Sciatic nerve (tissue), 2 donors: Measurements from ENCODE around the gene SERINC4. TPM values are rescaled to one million over a fixed set of nuclear protein-coding genes. Genes with fewer than 3 reads are reported as not detected.

ENCODE experiments used
- ATAC-seq: fragments of 200-7000 bp; cut with Tn5 transposase; one replicate; pipeline ENCODE4 v1.9.1; 2020; ENCODE audit warnings: mild to moderate bottlenecking, moderate library complexity
- DNase-seq: peaks from one replicate; pipeline ENCODE4 v3.0.0-alpha.2; 2020; ENCODE audit warnings: low spot score
- intact Hi-C: fragments of 100-400 bp; cut with DNase I; formaldehyde crosslinking; loops from one replicate; pipeline ENCODE4 v1.14.2; 2022
- total RNA-seq: library from RNA; stranded (reverse); fragmentation: NEBNext Ultra II Directional; extraction: Animal tissue kit (Norgen Biotek cat#: 25700); gene quantifications from one replicate; pipeline ENCODE4 v1.2.1, GENCODE V29; 2021
- donor health status: DM: no; HTN: no; CAD: no.
- donor health status: DM: no; HTN: no; CAD: no.

Gene SERINC4
- total RNA-seq, 1 donor from 2014 or later = 0.31 TPM

DNA sequence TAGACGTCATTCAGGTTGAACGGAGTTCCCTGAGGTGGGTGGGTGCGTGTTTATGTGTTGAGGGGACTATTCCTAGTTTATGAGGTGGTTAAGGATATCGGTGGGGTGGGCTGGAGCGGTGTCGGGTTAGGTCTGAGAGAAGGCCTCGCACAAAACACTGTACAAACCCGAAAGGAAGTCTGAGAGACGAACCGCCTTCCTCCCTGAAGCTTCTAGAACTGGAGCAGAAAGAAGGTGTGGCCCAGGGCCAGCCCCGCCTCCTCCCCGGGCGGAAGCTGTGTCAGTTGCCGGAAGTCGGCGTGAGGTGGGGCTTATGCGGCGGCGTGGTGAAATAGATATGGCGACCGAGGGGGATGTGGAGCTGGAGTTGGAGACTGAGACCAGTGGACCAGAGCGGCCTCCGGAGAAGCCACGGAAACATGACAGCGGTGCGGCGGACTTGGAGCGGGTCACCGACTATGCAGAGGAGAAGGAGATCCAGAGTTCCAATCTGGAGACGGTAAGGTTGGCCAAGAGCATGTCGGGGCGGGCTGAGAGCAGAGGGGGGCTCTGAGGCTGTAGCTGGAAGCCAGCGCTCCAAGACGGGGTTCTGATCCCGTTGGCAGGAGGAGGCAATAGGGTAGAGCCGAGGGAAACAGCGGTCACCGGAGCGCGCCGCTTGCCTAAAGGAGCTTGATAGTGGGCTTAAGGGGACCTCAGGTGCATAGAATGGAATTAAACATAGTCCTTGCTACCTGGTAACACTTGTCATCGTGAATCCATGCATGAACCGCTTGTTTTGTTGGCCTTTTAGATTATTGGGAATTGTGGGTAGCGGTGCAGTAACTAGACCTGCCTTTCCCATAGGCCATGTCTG lies 494 bp upstream of the SERINC4 start, which contains the start of gene HYPK:
Gene HYPK, plus strand, starts transcription at position 314 of the 856 bp plus-strand sequence. Its CDS starts 24 bp downstream, at position 338.
- intact Hi-C loops = no loop called here
- DNase-seq (peak; percentile 96), ATAC-seq (peak; percentile 97)

DNA sequence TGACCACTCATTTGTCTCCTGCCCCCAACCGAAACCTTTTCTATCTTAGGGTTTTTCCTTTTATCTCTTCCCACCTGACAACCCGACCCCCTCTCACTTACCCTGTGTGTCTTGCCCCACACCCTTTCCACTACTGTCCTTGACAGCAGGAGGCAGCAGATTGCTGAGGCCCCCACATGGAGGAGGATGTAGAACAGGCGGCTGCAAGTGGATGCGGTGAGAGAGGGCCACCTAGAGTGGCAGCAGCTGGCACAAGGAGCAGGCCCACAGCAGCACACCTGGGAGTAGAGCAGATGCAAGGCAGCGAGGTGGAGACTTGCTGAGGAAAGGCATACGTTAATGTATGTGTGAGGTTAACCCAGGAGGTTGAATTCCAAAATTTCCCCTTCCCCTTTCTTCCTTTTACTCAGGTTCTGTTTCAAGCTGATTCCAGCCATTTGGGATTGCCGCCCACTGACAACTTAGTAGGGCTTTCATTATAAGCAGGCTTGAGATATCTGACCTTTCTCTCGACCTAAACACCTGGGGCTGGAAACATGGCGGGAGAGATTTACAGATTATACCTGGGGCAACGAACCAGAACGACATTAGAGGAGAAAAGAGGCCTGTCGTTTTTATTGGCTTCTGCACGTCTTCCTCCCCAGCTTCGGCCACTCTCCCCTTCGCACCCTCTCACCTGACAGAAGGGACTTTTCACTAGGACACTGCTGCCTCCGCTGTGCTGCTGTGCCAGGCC lies 643 bp downstream of the SERINC4 start:
- intact Hi-C loops = no loop called here
- ATAC-seq (no peak), DNase-seq (no peak)

DNA sequence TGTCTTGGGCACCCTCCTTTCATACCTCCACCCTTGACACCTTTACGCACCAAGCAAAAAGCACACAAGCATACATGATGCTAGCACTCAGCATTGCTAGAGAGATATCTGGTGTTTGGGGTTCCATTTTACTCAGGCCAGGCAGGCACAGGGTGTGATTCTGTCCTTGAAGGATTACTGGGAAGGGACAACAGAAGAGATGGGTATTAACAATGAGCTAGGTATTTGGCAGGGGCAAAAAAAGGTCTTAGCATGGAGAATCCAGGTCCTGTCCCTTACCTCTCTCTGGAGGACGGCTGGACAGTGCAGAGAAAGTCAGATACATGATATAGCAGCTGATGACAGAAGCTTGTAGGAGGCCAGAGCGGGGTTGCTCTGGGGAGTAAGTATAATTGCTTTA lies 3.5 kb downstream of the SERINC4 start:
- ATAC-seq = no peak
- intact Hi-C loops = no loop called here
- DNase-seq = no peak

DNA sequence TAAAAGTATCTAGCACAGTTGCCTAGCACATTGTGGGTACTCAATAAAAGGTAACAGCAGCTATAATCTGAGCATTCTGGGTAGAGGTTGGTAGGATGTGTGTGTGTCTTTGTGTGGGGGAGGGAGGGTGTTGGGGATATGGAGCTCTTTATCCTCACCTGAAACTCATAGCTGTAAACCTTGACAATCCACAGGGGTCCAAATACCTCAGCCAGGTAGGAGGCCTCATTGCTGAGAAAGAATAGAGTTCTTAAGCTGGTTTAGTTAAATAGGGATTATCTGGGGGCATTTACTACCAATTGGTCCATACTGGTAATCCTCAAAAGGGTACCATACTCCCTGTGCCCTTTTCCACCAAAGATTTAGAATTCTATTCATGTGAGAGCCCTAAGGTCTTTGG lies 4.0 kb downstream of the SERINC4 start:
- DNase-seq (no peak), ATAC-seq (no peak)
- intact Hi-C loops = no loop called here

DNA sequence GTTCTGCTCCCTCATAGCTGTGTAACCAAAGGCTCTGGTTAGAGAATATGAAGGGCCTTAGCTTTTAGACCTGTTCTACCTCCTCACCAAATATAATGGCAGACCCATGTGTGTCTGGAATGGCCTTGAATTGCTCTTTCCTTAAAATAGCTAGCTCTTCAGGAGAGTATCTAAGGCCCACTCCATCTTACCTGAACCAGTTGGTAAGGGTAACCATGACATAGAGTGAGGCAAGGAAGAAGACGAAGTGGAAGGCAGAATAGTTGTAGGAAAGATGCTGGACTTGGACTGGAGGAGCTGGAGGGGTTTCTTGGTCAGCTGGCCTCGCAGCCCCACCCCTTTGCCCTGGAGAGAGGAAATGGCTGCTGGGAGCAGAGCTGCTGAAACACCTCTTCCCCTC lies 4.8 kb downstream of the SERINC4 start:
- intact Hi-C loops = no loop called here
- ATAC-seq (no peak), DNase-seq (no peak)

DNA sequence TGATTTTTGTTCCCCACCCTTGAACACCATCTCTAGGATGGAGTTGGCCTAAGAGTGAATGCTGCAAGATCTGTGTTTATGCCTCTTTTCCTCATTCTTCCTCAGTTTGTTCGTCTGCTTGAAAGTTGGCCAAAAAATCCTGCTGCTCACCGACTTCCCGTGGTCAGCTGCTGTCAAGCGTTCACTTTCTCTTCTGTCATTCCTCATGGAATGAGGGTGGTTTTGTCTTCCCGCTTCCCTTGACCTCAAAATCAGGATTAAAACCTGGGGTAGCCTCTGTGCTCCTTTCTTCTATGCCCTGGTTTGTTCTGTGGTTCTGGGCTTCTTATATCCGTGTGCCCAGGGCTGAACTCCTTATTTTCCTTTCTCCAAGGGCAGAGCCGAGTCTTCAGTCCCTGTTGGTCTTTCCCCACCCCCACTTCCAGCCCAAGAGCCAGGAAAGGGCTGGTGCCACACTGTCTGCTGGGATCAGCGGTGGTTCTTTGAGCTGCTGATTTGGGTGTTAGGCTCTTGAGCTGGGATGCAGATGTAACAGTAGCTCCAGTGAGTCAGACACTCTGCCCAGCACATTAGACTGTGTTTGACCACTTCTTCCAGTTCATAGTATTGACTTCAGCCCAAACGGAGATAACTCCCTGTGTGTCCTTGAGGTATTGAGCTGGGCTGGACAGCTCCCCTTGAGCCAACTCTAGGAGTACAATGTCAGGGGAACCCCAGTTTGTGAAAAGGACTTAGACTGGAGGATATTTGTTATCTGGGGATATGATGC lies 5.6 kb downstream of the SERINC4 start:
- intact Hi-C loops = no loop called here
- ATAC-seq (no peak), DNase-seq (no peak)

DNA sequence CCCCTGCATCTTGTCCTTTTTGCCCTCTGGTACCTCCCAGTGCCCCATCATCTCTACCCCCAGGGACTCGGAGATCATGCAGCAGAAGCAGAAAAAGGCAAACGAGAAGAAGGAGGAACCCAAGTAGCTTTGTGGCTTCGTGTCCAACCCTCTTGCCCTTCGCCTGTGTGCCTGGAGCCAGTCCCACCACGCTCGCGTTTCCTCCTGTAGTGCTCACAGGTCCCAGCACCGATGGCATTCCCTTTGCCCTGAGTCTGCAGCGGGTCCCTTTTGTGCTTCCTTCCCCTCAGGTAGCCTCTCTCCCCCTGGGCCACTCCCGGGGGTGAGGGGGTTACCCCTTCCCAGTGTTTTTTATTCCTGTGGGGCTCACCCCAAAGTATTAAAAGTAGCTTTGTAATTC lies 6.4 kb downstream of the SERINC4 start:
- DNase-seq = no peak
- ATAC-seq = no peak
- intact Hi-C loops = no loop called here

DNA sequence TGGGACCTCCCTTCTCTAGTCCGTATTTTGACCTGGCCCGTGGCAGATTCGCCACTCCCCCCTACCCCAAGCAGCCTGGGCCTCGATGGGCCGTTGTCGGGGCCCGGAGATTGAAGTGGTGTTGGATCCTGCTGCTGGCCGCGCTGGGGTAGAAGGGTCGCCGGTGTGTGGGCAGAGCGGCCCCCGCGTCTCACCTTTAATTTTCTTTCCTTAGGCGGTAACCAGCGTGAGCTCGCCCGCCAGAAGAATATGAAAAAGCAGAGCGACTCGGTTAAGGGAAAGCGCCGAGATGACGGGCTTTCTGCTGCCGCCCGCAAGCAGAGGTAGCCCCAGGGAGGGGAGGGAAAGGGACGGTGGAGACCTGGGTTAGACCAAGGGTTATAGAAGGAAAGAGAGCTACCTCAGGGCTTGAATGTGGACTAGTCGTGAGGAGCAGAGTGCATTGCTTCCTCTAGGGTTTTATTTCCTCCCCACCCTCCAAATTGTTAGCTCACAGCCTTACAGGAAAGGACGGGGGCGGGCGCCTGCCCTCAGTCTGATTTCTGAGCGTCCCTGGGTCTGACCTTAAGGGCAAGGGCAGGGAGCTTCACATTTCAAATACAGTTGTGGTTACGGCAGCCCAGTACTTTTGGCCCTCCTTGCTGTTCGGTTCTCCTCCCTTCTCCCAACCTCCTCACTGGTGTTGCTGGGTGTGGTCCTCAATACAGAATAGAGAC lies 7.1 kb downstream of the SERINC4 start:
- intact Hi-C loops = no loop called here
- DNase-seq (no peak), ATAC-seq (peak; percentile 2)

DNA sequence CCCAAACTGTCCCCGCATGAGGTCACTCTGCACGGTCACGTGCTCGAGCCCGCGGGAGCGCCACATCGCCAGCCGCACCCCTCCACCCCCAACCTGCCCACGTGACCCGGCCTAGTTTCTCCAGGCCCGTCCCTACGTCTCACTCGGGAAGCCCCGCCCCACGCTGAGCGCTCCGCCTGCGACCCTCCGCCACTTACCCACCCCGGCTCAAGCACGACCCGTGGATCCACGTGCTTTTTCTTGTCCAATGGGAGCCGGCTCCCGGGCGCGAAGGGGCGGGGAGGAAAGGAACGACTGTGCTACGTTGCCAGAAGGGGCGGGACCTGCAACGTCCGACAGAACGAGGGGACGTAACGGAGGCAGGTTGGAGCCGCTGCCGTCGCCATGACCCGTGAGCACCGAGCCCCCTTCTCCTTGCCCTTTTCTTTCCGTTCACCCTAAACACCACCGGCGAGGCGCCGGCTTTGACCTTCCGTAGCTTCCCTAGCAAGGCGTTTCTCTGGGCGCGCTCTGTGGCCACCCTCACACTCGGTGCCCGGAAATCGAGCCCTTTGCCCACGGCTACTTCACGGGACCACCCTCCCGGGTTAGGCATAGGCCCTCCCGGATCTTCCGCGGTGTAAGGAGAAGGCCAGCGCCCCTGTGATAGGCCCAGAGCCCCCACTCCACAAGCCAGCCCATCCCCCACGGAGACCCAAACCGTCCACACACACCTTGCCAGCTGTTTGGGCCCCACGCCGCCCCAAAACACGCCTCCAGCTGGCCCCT lies 7.8 kb downstream of the SERINC4 start, which contains the start of gene SERF2:
Gene SERF2, plus strand, starts transcription at position 328 of the 768 bp plus-strand sequence. Its CDS starts 57 bp downstream, at position 385.
- peak; percentile 100 for DNase-seq
- ATAC-seq = peak; percentile 98
- intact Hi-C loops = no loop called here

DNA sequence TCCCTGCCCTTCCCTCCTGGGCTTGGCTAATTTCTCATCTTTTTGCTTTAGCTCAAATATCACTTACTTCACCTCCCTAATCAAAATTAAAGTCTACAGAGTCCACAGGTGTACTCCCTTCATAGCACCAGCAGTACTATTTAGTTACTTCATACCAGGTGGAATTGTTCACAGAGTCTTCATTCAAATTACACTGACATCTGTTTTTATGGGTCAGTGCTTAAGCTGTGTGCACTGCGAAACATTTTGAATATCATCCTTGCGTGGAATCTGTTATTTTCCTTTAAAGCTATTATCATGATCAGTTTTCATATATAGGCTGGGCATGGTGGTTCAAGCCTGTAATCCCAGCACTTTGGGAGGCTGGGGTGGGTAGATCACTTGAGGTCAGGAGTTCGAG lies 10.6 kb downstream of the SERINC4 start:
- intact Hi-C loops = no loop called here
- ATAC-seq = no peak
- DNase-seq = no peak

DNA sequence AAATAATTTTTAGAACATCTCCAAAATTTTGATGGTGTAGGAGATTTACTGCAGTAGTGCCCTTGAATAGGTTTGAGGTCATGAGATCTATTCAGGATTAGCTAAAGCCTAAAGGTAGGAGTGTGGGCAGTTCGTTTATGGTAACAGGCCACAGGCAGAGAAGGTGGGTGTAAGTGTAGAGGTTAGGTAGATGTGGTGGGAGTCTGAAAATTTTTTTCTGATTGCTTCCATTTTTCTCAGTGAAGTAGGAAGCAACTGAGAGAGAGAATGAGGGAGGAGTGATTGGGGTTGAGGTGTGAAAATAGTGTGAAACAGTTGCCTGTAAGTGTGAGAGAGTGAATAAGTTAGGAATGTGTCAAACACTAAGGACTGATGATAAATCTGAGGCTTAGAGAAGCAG lies 21.0 kb downstream of the SERINC4 start:
- intact Hi-C loops = no loop called here
- no peak for DNase-seq
- ATAC-seq = no peak

DNA sequence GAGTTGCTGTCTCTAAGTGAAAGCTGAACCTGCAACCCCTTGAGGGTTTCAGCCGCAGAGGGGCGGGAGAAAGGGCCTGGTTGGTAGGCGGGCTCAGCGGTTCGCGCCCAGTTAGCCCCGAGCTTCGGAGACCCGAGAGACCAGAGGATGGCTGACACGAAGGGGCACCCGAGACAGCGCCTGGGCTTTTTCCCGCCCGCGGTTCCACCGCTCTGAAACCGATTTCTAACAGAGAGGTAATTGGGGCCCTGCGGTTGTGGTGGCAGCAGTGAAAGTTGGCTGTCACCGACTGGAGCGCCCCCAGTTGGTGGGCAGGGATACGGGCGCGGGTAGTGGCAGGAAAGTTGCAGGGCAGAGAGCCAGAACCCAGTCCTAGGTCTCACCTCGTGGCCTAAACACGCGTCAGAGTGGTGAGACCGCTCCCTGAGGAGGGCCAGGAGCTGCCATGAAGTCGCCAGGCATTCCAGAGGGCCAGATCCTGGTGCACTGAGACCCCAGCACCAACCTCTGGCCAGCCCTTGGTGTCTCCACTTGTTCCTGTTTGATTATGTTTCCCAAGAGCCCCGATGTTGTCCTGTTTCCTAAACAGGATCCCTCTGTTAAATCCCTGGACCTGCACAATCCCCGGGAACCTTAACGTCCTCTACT lies 22.6 kb downstream of the SERINC4 start:
- DNase-seq (peak; percentile 88), ATAC-seq (peak; percentile 87)
- intact Hi-C loops = no loop called here

DNA sequence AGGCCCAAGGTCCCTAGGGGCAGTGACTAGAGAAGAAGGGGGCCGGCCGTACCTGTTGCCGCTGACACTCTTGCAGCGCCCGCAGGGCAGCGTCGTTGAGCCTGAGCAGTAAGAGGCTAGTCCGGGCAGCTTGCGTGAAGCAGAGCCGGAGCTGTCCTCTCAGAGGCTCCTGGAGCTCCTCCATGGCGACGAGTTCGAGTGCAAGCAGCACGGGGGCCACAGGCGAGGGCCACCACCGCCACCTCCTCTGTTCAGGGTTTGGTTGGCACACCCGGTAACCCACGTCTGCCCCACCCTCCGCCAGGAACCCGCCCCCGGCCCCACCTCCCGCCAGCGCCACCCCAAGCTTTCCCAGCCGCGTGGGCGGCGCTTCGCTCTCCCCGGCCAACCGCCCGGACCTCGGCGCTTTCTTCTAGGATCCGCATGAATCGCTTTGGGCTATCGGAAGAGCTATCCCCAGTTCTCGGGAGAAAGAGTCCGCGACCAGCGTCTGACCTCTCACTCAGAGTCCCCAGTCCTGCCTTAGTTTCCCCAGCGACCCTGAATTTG lies 23.2 kb downstream of the SERINC4 start, which contains the start of gene ELL3:
Gene ELL3, minus strand, starts transcription at position 249 of the 549 bp plus-strand sequence. Its CDS starts 65 bp downstream, at position 184.
- intact Hi-C loops = no loop called here
- ATAC-seq = peak; percentile 90
- peak; percentile 87 for DNase-seq

DNA sequence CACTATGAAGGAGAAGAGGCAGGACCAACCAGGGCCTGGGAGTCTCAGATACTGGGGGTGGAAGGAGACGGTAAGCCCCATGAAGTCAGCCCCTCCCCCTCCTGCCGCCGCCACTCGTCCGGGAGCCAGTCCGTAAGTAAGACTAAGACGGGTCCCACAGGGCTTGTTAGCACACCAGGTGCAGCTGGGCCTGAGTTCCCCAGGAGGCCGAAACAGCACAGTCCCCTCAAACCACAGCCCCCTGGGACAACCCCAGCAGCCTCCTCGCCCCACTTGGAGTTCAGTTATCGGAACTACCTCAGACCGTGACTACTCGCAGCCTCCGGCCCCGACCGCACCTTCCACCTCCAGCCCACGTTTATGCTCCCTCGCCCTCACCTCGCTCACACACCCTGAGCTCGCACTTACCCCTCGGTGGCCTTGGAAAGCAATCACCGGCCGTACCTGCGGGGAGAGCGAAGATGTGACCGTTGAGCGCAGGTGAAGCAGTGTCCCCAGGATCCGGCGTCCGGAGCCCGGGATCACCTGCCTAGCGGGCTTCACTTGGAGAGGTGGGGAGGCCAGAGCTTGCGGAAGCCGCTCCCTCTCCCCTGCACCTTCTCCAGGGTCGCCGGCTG lies 23.8 kb downstream of the SERINC4 start:
- ATAC-seq = peak; percentile 25
- DNase-seq = no peak
- intact Hi-C loops = no loop called here

DNA sequence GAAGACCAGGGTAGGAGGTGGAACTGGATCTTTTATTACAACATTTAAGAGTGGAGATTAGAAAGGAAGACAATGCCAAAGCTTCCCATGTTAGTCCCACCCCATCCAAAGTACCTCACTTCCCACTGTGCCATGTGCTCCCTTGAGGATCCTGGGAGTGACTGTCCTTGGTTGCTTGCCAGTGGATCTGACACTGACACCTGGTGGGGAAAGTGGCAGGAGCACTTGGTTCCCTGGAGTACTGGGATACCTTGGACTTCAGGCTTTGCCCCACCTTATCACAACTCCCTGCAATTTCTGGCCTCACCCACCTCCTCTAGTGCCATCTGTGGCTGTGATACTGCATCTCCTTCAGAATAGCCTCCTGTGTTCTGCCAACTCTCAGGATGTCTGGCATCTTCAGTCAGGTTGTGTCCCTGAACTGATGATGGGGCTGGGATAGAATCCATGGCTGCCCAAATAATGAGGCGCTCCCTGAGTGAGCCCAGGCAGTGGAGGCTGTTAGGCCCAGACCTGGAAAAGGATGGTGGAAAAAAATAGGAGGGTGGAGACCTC lies 24.5 kb downstream of the SERINC4 start:
- intact Hi-C loops = no loop called here
- DNase-seq (no peak), ATAC-seq (peak; percentile 1)

DNA sequence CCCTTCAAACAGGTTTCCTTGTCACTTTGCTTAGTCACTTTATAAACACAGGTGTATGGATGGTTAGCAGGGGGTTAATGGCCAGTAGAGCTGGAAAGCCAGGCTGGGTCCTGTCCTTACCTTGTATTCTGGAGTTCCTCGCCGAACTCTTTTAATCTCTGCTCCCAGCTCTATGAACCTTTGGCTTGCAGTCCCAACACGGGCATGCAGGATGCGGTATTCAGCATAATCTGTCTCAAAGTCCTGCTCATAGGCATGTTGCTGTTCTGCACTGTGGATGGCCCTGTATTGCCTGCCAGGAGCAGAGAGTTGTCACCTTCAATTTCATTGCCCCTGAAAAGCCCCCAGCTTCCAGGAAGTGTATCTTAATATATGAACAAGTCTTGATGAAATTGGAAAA lies 26.0 kb downstream of the SERINC4 start:
- intact Hi-C loops = no loop called here
- no peak for DNase-seq
- ATAC-seq = no peak
